ENCODE results near the gene KLF15.

The KLF15 gene

GRCh38 chr3:126304291-126304690 lies 52.9 kb downstream of the KLF15 start:
- no peak for DNase-seq

- DNase-seq, result no peak
These were observed 53.9 kb downstream of the KLF15 start for GRCh38 chr3:126303272-126303671.

DNA sequence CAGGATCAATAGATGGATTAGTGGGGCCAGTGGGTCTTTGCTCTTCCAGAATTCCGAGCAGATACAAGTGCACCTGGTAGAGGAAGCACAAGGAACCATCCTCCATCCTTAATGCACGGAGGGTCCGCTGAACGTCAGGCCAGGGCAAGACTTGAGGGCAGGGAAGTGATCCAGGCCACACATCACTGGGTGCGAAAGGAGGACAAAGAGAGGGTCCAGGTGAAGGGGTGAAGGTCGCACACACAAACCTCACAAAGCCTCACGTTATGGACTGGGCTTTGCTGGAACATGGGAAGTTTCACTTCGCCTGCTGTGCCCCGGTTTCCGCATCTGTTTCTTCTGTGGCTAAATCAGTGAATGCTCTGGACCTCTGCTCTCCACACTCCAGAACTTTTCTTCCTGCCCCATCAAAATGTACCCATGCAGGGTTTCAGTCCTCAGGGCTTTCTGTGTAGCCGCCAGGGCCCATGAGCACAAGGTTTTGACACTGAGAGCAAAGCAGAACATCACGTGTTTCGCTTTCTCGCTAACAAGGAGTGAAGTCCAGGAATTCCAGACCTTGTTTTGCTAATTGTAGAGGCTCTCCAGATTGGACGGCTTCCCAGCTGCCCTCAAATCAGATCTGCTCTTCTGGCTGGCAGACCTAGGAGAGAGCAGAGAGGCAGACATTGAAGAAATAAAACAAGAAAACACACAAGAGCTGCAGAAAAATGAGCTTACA lies 56.3 kb downstream of the KLF15 start:
- no peak for DNase-seq

DNA sequence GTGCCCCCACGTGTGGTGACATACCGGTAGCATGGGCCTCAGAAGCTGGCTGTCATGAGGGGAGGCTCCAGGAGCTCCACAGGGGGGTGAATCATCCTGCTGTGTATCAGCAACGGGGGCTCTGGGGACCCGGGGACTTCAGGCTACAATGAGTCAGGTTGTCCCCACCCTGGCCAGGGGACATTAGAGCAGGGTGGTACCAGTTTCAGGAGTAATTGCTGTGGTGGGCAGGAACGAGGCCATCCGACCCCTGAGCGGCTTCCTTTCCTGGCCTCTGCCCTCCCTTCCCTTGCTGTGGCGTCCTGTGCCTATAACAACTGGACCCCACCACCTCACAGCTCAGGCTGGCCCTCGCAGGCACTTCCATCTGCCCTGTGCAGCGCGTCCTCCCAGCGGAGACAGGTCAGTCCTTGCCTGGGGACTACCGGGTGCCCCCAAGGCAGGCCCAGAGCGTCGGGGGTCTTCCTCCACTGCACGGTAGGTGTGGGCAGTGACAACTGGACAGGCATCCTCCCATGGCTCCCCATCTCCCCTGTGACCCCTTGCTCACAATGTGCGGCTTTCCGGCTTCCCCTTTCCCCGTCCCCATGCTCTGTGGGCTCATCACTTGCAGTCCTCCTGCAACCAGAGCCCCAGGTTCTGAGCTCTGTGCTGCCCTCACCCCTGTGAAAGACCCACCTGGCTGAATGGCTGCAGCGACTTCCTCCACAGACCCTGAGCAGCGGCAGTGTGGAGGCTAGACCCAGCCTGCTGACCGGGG lies 57.0 kb downstream of the KLF15 start:
- no peak for DNase-seq

GRCh38 chr3:126295407-126295939 lies 61.7 kb downstream of the KLF15 start:
- DNase-seq, result no peak

GRCh38 chr3:126294211-126294808 lies 62.9 kb downstream of the KLF15 start:
- no peak for DNase-seq

DNA sequence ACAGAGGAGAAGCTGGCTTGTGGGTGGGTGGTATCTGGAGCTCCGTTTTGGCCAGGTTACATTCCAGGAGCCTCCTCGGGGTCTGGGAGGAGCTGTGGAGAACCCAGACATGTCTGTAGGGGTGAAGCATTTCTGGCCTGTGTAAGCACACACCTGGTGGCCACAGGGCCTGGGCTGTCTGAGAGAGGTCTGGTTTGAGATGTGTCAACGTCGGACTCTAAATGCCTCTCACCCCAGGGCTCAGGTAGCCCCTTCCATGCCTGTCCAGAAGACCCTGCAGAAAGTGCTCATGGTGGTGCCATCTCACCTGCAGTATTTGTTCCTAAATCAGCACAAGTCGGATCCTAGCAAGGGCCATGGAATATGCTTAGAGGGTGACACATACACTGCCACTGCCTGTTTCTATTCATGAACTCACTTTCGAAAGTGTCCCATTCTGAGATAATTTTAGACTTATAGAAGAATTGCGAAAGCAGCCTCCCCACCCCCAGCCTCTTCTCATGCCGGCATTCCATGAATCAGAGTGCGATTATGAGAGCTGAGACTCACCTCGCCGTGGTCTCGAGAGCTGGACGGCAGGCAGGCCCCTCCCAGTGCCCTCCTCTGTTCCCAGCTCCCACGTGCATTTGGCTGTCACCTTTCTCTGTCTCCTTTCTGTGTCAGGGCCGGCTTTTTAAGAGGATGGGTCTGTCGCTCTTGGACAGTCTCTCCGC lies 63.7 kb downstream of the KLF15 start:
- DNase-seq, result no peak

Data from stimulated activated CD4-positive, alpha-beta T cell treated with anti-CD3 and anti-CD28 coated beads, Interleukin-4, amount 100 ng/mL, for 1 hour (primary cell).